Coronary artery (tissue), 2 donors: Measurements from ENCODE around the gene TTC9C.
A peak's percentile ranks its signal among the peaks of the same experiment; 100 is the strongest.
"Not testable (repeated sequence)": the region's sequence is repeated elsewhere in the genome, so short reads cannot be mapped to it uniquely, and the experiment has no call there.

Experiments
- DNase-seq: peaks from one replicate; pipeline ENCODE4 v3.0.0-alpha.2; 2017; ENCODE audit warnings: low spot score
- H3K27ac ChIP-seq, 2 donors: fragments of 200-600 bp; sonication (generic); one replicate each; pipeline ENCODE4 v1.5.1; 2016 to 2019
- H3K4me3 ChIP-seq: fragments of 200-600 bp; sonication (generic); 2 replicates; pipeline ENCODE4 v1.5.1; 2016; ENCODE audit warnings: mild to moderate bottlenecking, moderate library complexity
- TF ChIP-seq, protein P1 (sequence below): fragments of 200-600 bp; sonication (generic); IDR thresholded peaks from one replicate; pipeline ENCODE4 v1.5.1; 2019; ENCODE audit warnings: antibody characterized with exemption

TTC9C gene

DNA sequence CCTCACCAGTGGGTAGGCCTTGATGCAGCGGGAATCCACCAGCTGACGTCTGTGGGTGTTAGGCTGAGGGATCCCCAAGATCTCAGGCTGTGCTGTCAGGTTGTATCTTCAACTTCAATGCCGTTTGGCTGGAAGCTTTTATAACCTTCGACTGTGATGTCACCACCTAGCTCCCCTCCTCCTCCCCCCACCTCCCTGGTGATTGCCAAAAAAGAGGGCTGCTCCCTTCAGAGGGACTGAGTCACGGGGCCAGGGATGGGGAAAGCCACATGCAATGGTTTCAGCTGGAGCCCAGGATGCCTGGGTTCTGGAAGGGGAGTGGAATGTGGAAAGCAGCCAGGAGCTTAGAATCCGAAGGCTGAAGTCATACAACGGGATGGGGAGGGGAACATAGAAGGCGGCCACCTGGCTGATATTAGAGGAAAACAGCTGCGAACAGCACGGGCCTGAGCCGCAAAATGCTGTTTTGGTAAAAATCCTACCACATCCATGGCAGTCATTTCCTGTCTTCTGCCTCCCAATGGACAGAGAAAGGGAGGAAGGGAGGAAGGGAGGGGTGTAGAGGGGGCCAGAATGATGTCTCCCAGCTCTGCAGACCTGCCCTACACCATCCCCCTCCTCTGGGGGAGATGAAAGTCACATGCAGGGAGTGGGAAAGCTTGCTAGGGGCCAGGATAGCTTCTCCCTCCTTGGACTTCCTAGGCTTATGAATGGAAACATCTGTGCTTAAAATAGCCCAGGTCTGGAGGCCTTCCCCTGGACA is 38.7 kb upstream of the TTC9C start, which contains the start of gene LRRN4CL:
TSS of gene LRRN4CL (minus strand) at position 110 of the 763 bp plus-strand sequence. CDS start 1,022 bp downstream, outside the sequence.
- Histone ChIP-seq H3K27ac (peak within 1 kb of the TSS; percentile 42 to 74), H3K4me3 (peak within 1 kb of the TSS; percentile 45)
- TF ChIP-seq, protein P1, sequence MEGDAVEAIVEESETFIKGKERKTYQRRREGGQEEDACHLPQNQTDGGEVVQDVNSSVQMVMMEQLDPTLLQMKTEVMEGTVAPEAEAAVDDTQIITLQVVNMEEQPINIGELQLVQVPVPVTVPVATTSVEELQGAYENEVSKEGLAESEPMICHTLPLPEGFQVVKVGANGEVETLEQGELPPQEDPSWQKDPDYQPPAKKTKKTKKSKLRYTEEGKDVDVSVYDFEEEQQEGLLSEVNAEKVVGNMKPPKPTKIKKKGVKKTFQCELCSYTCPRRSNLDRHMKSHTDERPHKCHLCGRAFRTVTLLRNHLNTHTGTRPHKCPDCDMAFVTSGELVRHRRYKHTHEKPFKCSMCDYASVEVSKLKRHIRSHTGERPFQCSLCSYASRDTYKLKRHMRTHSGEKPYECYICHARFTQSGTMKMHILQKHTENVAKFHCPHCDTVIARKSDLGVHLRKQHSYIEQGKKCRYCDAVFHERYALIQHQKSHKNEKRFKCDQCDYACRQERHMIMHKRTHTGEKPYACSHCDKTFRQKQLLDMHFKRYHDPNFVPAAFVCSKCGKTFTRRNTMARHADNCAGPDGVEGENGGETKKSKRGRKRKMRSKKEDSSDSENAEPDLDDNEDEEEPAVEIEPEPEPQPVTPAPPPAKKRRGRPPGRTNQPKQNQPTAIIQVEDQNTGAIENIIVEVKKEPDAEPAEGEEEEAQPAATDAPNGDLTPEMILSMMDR, result no peak
- peak; percentile 83 for DNase-seq

DNA sequence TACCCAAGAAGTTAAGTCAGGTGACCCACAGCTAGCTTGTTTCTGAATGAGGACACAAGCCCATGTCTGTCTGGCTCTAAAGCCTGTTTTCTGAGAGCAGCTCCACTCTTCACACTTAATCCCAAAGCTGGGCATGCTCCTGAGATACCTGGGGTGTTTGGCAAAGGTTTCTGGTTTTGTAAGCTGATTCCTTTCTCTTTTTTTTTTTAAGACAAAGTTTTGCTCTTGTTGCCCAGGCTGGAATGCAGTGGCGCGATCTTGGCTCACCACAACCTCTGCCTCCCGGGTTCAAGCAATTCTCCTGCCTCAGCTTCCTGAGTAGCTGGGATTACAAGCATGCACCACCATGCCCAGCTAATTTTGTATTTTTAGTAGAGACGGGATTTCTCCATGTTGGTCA is 34.7 kb upstream of the TTC9C start:
- not testable (repeated sequence) for H3K27ac ChIP-seq, DNase-seq, H3K4me3 ChIP-seq

DNA sequence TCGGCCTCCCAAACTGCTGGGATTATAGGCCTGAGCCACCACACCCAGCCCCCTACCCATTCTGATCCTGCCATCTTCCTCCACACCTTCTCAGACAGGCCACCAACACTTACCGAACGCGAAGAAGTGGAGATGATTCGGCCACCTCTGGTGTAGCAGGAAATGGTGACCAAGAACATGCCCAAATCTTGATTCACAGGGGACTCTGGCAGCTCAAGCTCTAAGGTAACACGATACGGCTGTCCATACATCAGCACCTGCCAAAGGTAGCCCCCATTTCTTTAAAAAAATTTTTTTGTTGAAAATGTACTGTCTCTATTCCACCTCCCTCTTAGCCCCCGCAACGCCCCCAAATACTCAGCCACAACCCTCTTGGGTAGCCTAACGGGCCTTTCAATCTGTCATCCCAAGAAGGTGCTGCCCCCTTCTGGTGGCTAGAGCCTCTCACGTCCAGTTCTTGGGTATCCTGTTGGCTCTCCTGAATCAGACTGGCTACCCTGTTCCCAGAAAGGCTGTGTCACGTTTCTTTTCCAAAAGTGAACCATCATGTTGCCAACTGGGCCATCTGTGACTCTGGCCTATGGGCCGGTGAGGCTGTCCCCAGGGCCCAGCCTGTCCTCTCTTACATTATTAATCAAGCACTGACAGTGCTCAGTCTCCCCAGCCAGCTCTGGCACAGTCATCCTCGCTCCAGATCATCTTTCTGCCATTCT is 33.7 kb upstream of the TTC9C start:
- DNase-seq, result peak; percentile 82
- H3K27ac ChIP-seq, result no peak overlapping the region

DNA sequence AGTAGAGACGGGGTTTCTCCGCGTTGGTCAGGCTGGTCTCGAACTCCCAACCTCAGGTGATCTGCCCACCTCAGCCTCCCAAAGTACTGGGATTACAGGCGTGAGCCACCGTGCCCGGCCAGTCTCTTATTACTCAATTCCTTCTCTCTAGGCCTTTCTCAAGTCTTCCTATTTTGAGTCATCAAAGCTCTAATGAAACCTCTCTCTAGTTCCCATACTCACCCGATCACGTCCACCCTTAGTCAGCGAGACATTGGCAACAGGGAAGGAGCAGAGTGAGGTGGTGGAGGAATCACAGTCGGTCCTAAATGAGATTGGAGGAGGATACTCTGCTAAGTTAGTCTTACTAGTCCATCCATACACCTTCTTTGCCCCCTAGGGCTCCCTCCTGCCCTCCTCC is 26.0 kb upstream of the TTC9C start:
- no peak for DNase-seq
- no peak overlapping the region for H3K27ac ChIP-seq
- no peak overlapping the region for H3K4me3 ChIP-seq
- TF ChIP-seq, protein P1, result no peak

More for the DNA sequence above, 33.7 kb upstream of the TTC9C start:
- H3K4me3 ChIP-seq, result no peak overlapping the region
- TF ChIP-seq, protein P1, result peak; percentile 74

DNA sequence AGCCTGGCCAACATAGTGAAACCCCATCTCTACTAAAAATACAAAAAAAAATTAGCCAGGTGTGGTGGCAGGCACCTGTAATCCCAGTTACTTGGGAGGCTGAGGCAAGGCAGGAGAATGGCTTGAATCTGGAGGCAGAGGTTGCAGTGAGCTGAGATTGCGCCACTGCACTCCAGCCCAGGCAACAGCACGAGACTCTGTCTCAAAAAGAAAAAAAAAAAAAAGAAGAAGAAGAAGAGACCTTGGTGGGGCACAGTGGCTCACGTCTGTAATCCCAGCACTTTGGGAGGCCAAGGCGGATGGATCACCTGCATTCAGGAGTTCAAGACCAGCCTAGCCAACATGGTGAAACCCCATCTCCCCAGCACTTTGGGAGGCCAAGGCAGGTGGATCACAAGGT is 24.4 kb upstream of the TTC9C start:
- H3K4me3 ChIP-seq, DNase-seq, H3K27ac ChIP-seq: not testable (repeated sequence)

DNA sequence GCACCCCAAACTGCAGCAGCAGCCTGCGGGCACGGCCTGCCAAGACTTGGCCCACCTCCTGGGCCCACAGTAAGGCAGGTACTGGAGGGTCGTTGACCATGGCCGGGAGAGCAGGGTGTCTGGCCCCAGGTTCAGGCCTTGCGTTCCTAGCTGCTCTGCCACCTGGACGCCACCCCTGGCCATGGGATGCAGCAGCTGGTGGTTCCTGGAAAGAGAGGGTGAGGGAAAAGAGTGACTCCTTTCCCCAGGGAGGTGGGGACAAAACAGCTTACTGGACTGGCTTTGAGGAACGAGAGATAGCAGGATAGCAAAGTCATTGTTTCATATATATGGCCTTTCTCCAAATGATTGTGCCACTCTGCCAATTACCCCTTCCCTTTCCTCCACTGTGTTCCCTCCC is 22.9 kb upstream of the TTC9C start:
- Histone ChIP-seq H3K4me3 (peak overlapping the region; percentile 86), H3K27ac (peak overlapping the region; percentile 62 to 78)
- DNase-seq, result peak; percentile 72
- TF ChIP-seq, protein P1, result no peak

DNA sequence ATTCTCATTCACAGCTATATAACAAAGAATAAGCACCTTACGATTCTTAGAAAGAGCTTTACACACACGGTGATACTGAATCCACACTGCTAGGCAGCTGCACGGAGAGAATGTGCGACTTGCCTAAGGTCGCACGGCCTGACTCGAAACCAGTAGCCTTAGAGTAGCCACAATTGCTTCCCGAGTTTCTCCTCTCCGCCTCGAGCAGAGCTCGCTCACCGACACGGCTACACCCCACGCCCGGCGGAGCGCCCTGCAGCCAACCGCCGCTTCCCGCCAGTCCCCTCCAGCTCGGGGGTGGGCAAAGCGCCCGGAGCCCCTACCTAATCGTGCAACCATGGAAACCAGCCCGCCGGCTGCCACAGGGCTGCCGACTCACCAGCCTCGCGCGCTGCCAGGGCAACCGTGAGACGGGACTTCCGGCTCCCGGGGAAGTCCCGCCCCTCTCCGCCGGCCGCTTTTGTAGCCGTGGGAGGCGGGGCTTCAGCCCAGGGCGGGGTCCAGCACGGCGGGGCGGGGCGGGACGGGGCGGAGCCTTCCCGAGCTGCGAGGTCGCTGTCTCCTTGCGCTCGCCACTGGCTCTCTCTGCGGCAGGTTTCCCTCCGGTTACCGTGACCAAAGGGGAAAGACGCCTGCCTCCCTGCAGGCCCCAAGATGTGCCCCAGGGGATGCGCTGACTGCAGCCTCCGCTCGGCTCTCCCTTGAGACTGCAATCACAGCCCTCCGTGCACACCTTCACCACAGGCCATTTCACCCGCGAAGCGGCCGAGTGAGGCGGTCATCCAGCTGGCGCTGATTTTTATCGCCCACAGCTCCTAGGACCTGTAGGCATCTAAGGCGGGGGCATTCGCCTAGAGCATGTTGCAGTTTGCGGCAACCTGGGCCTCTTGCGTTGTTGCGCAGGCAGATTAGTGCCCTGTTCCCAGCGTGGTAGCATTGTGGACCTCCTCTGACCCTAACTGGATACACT is 22.1 kb upstream of the TTC9C start:
- TF ChIP-seq, protein P1, result no peak
- peak; percentile 98 for DNase-seq
- Histone ChIP-seq H3K4me3 (peak overlapping the region; percentile 86), H3K27ac (peak overlapping the region; percentile 62 to 78)
